ENCODE data around the gene MYL5.

The MYL5 gene

DNA sequence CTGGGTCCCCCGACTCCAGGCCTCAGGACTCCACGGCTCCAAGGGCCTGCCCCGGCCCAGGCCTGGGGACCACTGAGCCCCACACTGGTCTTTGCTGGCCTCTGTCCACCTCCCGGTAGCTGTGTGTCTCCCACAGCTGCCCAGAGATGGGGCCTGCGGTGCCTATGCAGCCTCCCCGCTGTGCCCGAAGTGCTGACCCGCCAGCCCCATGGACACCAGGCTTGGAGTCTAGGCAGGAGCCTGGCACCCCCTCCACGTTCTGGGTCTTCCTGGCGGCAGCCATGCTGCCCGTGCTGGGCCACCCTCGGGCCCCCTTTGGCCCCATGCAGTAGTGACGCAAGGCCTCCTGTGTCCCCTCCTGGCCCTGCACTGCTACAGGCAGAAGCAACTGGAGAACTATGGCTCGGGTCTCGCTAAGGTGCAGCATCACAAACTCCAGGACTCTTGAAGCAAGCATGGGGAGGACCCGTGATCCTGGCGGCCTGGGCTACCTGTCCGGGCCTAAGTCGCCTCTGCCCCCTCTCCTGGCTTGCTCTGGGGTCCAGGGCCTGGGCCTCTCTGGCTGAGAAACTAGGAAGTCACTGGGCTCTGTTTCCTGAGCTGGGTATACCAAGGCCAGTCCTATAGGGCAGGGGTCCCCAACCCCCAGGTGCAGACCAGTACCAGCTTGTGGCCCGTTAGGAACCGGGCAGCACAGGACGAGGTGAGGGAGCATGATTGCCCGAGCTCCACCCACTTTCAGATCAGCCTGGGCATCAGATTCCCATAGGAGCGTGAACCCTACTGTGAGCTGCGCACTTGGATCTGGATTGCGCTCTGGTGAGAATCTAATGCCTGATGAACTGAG is 917 bp downstream of the MYL5 start:
- DNase-seq = no peak

- no peak for DNase-seq
Measured at GRCh38 chr4:675980-676870, 1.9 kb downstream of the MYL5 start.

GRCh38 chr4:676871-677235 is 2.5 kb downstream of the MYL5 start:
- DNase-seq = no peak

DNA sequence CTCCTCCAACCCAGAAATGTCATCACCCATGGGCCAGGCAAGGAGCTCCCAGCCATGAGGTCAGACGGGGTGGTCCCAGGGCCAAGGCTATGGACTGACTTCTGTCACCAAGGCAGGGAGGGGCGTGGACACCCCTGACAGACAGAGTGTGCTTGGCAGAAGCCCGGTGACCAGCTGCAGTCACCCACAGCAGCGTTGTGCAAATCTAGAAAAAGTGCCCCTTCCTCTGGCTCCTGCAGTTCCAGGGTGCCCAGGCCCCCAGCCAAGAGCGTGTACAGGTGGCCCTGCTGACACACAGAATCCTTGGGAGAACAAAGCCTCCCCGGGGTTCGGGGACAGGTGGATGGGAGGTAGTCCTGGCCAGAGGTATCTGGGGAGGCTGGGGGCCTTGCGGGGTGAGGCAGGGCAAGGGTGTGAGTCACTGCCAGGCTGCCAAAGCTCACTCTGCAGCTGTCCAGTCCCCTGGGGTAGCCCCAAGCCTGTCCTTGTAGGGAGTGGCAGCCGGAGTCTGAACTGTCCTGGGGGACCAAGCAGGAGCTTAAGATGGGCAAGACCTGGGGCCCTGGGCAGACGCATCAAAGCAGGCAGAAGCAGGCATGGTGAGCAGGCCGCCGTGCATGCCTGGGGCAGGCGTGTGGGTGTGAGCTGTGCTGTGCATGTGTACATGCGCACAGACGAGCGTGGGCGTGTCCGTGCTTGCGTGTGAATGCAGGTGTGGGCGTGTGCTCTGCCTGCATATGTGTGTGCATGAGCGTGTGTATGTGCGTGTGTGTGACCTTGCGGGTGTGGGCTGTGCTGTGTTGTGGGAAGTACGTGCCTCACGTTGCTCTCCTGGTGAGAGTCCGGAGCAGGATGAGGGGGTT is 3.3 kb downstream of the MYL5 start:
- DNase-seq = no peak

DNA sequence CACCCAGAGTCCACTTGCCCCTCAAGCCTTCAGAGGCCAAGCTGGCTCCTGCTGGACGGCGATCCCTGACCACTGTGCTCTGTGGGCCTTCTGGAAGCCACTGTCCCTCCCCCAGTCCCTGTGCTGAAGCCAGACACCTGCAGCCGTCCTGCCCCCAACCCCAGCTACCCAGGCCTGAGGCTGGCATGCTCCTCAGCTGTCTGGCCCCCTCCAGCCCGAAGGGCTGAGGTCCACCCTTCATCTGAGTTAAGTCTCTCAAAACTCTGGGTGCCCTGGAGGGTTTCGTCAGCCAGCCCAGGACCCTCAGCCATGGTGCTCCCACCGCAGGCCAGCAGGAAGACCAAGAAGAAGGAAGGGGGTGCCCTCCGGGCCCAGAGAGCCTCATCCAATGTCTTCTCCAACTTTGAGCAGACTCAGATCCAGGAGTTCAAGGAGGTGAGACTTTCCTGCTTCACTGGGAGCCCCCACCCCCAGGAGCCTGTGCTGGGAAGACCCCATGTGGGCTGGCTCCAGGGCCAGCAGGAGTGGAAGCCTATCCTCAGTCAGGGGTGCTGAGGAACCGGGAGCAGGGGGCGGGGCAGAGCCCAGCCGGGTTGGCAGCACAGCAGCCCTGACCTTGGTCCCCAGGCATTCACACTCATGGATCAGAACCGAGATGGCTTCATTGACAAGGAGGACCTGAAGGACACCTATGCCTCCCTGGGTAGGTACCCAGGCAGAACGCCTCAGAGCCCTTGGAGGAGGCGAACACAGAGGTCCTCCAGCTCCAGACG is 4.2 kb downstream of the MYL5 start:
- no peak for DNase-seq

DNA sequence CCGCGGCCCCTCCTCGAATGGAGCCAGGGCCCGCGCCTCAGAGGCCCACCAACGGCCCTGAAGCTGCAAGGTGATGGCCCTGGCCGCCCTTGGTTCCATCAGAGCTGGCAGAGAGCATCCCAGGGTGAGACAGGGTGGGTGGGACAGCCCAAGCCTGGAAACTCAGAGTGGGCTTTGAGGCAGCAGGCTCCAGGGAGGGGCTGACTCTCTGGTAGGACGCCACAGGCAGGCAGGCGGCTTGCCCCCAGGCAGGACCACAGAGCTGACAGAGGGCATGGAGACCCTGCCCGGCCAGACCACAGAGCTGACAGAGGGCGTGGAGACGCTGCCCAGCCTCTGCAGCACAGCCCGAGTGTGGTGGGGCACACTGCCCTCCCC is 4.8 kb downstream of the MYL5 start:
- DNase-seq = no peak

DNA sequence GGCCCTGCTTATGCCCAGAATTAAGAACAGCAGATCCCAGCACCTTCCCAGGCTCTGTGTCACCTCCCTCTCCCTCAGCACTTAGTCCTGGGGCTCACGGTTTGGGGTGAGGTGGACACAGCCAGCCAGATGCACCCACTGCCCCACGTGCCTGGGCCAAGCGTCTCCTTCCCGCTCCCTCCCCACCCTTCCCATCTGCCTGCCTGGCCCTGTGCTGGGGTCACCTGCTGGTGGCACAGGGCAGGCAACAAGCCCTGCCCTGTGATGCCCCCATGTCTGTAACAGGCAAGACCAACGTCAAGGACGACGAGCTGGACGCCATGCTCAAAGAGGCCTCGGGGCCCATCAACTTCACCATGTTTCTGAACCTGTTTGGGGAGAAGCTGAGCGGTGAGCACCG is 5.3 kb downstream of the MYL5 start:
- no peak for DNase-seq

GRCh38 chr4:680091-680490 is 5.7 kb downstream of the MYL5 start:
- no peak for DNase-seq

GRCh38 chr4:680551-680927 is 6.2 kb downstream of the MYL5 start:
- DNase-seq = no peak

DNA sequence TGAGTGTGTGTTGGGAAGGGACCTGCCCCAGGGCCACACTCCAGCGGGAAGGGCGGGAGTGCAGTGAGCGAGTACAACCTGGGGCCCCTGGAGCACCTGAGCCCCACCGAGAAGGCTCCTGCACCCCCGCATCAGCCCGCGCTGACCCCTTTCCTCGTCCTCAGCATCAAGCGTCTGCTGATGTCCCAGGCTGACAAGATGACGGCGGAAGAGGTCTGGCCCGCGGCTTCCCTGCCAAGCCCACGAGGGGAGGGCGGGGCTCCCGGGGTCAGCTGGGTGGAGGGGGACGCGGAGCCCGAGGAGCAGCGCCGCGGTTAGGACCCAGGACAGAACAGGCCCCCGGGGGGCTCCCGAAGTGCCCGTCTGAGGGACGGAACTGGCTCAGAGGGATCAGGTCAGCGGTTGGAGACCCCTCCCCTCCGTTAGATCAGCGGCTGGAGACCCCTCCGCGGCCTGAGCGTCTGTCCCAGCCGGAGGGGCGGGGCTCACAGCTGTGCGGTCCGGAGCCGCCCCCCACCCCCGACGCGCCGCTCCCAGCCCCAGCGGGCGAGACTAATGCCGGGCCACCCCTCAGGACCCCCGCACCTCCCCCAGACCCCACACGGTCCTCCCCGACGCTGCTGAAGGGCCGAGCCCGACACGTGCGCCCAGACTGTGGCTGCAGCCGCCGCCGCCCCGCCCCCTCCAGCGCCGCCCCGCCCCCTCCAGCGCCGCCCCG is 6.7 kb downstream of the MYL5 start:
- DNase-seq = peak; percentile 61

DNA sequence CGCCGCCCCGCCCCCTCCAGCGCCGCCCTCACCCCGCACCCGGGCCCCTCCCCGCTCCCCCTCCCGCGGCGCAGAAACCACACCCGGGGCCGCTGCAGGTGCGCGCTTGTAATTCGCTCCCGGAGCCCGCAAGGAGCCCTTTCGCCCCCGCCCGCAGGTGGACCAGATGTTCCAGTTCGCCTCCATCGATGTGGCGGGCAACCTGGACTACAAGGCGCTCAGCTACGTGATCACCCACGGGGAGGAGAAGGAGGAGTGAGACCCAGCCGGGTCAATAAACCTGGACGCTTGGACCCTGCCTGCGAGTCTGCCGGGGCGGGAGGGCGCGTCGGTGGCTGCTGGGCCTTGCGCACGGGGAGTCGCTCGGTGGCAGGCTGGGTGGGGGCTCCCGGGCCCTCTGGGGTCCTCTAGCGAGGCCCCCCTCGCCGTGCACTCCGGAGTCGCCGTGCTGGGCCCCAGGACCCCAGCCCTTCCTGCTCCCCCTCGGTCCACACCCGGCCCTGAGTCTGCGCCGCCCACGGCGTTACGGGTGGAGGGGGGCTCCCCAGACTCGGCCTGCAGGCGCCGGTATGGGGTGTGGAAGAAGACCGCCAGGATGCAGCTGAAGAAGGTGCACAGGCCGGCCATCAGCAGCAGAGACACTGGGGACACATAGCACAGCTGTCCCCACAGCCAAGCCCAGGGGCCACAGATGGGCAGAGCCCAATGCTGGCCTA is 7.6 kb downstream of the MYL5 start:
- DNase-seq = peak; percentile 37

DNA sequence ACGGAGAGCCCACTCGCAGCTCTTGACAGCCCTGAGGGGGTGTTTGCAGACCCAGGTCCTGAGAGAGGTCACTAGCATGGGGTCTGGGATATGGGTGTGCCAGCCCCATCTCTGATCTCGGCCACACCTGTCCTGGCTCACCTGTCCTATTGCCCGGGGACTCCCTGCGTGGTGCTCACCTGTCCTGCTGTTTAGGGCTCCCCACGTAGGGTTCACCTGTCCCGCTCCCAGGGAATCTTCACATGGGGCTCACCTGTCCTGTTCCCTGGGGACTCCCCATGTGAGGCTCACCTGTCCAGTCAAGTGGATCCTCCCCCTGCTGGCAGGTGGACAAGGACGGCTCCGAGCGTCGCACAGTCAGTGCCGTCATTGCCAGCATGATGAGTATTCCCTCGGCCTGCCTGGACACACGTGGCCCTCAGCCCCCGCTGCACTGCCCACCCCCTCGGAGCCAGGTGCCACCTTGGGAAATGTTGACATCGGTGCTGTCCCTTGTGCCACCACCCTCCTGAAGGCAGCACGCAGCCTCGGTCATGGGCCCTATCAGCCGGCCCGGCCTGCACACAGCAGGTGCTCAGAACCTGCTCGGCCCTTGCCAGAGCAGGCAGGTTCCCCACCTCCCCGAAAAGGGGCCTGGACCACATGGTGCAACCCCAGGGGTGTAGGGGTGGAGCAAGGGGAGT is 8.3 kb downstream of the MYL5 start:
- DNase-seq = no peak

DNA sequence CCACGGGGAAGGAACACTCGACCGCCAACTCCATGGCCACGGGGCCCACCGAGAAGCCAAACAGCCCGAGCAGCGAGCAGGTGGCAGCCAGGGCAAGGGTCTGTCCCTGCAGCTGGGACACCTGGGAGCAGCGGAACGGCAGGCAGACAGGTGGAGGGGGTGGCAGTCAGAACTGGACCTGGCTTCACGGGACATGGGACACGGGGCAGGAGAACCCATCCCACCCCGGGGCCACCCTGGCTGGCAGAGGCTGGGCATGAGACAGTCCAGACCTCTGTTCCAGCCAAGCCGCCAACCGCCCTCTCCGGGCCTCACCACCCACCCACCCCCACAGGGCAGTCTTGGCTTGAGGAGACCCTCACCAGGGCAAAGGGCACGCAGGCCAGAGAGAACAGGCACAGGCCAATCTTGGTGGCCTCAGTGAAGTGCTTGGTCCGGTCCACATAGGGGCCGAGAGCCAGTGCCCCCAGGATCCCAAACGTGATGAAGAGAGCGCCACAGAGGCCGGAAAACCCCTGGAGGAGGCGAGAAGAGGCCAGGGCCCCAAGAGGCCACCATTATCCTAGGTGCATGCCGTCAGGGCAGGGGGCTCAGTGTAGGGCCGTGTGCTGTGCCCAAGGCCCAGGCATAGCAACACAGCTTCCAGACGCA is 9.0 kb downstream of the MYL5 start:
- no peak for DNase-seq

- no peak for DNase-seq
Measured at GRCh38 chr4:683982-684622, 9.8 kb downstream of the MYL5 start.

- DNase-seq = no peak
Measured at GRCh38 chr4:684623-685327, 10.4 kb downstream of the MYL5 start.

GRCh38 chr4:685679-686412 is 11.5 kb downstream of the MYL5 start:
- no peak for DNase-seq

GRCh38 chr4:686413-687040 is 12.2 kb downstream of the MYL5 start:
- DNase-seq = no peak
